Heart left ventricle (tissue), 16 donors: ENCODE data around the gene C1QL1. TPM values are rescaled to one million over a fixed set of nuclear protein-coding genes. Genes with fewer than 3 reads are reported as not detected.

Source experiments
- ATAC-seq, 4 donors: fragments of 200-7000 bp; cut with Tn5 transposase; one replicate each; pipeline ENCODE4 v1.9.1; 2020 to 2022; ENCODE audit warnings: moderate library complexity in 4 of 4, mild to moderate bottlenecking in 3 of 4, moderate number of reproducible peaks in 1 of 4
- DNase-seq, 5 donors: peaks; one replicate each; pipeline ENCODE4 v3.0.0-alpha.2; 2020
- H3K27ac ChIP-seq, 12 donors: fragments of 200-600 bp; sonication (generic) in 4 of 12; one replicate each; pipeline versions ENCODE4 v1.5.0 to v1.8.0; 2016 to 2022; ENCODE audit warnings: mild to moderate bottlenecking in 2 of 12
- H3K27me3 ChIP-seq, 9 donors: fragments of 200-600 bp; sonication (generic) in 2 of 9; one replicate each; pipeline versions ENCODE4 v1.5.1 to v1.8.0; 2016 to 2022; ENCODE audit warnings: mild to moderate bottlenecking in 3 of 9
- H3K36me3 ChIP-seq, 9 donors: fragments of 200-600 bp; sonication (generic) in 2 of 9; one replicate each; pipeline versions ENCODE4 v1.5.0 to v1.8.0; 2018 to 2022; ENCODE audit warnings: mild to moderate bottlenecking in 2 of 9
- H3K4me1 ChIP-seq, 12 donors: fragments of 200-600 bp; sonication (generic) in 4 of 12; one replicate each; pipeline versions ENCODE4 v1.5.0 to v1.8.0; 2016 to 2022; ENCODE audit warnings: mild to moderate bottlenecking in 3 of 12
- H3K4me3 ChIP-seq, 12 donors: fragments of 200-600 bp; sonication (generic) in 4 of 12; one replicate each; pipeline versions ENCODE4 v1.5.0 to v1.8.0; 2017 to 2022; ENCODE audit warnings: mild to moderate bottlenecking in 9 of 12, moderate library complexity in 4 of 12
- H3K9me3 ChIP-seq, 12 donors: fragments of 200-600 bp; sonication (generic) in 4 of 12; one replicate each; pipeline versions ENCODE4 v1.5.0 to v1.8.0; 2016 to 2022; ENCODE audit warnings: mild to moderate bottlenecking in 1 of 12
- CTCF ChIP-seq, 12 donors: fragments of 200-600 bp; sonication (generic) in 4 of 12; IDR thresholded peaks; one replicate each; pipeline versions ENCODE4 v1.5.0 to v1.8.0; 2018 to 2022; ENCODE audit warnings: antibody characterized with exemption in 12 of 12, mild to moderate bottlenecking in 5 of 12
- POLR2A ChIP-seq, 2 donors: fragments of 450-650 bp; IDR thresholded peaks; one replicate each; pipeline ENCODE4 v1.6.1; 2017; ENCODE audit warnings: antibody characterized with exemption in 2 of 2, mild to moderate bottlenecking in 2 of 2, moderate library complexity in 2 of 2
- WGBS, 4 donors: extraction: QIAGEN DNeasy Blood & Tissue Kit in 2 of 4; methylation state at CpG; one replicate each; pipeline versions ENCODE4 v1.1.5 to v1.1.7; 2013 to 2018; 5-methylcytosine and 5-hydroxymethylcytosine counted together
- intact Hi-C, 10 donors: fragments of 100-400 bp; cut with DNase I; formaldehyde crosslinking; loops; one replicate each; pipeline versions ENCODE4 v1.11.1 to v1.14.2; 2022
- microRNA-seq, 4 donors: library from miRNA; unstranded; fragments of <30 nt; microRNA quantifications; one replicate each; pipeline versions ENCODE4 to v1.2.0, GENCODE V29; 2017 to 2020
- polyA plus RNA-seq, 2 donors: library from polyadenylated mRNA; stranded (reverse); fragments of 200-250 nt; gene quantifications; one replicate each; pipeline ENCODE4 v1.2.3, GENCODE V29; 2013
- total RNA-seq, 9 donors: library from RNA; depleted of rRNA in 2 of 9; stranded (reverse); fragments of >200 nt in 2 of 9; fragmentation: NEBNext Ultra II Directional in 3 of 9; extraction: Animal tissue kit (Norgen Biotek cat#: 25700) in 3 of 9; gene quantifications; one replicate each; pipeline versions ENCODE4 v1.1.0 to v1.2.4, GENCODE V29; 2016 to 2023
- donor health status: ischemic (EF 13 %, LVEDD 7.1; RV severe dilation, severe dysfunction).
- donor health status: healthy with polysubstance abuse.
- donor health status: DM: no; HTN: yes; CAD: no.
- donor health status: DM: no; HTN: no; CAD: no.
- donor health status: ischemic (EF 25% LVEDD 6.9; RV normal size, moderate dysfunction).
- donor health status: ischemic (EF 25% LVEDD 5.7; RV mildly dilated, moderate dysfunction).
- donor health status: healthy.
- donor health status: DM: yes; HTN: yes; CAD: no.
- donor health status: ischemic (EF 35%, LVEDD 5.7; RV mildly dilated, moderate dysfunction).
- donor health status: nonischemic (EF 11% LVEDD 7.7; RV severe dilation, severe dysfunction).
- donor health status: DM: yes; HTN: yes; CAD: no.
- donor health status: PGD.
- donor health status: ischemic (EF 29% LVEDD 5.4; RV normal size, mild dysfunction).
- donor health status: nonischemic (EF 23%, LVEDD 6.1; RV moderate dilation, normal function).

Gene C1QL1
- total and polyA plus RNA-seq, 11 donors: 0.66 to 5.8 (median 1.4) TPM

GRCh38 chr17:44912763-44913544 lies 55.1 kb downstream of the C1QL1 start:
- Histone ChIP-seq H3K9me3 (no peaks in the 10 kb centered on the region), H3K27me3 (peaks cover 0 to 25% (median 0%) of the 10 kb centered on the region in 9 donors), H3K27ac (no peak overlapping the region), H3K4me1 (peaks cover 0 to 35% (median 16%) of the 10 kb centered on the region in 12 donors), H3K36me3 (no peaks in the 10 kb centered on the region), H3K4me3 (no peak overlapping the region)
- WGBS, 4 donors: 82 to 85% (median 83%) methylated on average over 14 of the region's 14 CpGs
- intact Hi-C loops: loop anchor here in 5 of 10 donors (10.0 kb wide), 2 partner anchors 182 to 282 kb away; no protein-coding TSS in a partner anchor
- no peak for ATAC-seq
- TF ChIP-seq CTCF (IDR thresholded peaks at IDR 0.05) (no peak), POLR2A (IDR thresholded peaks at IDR 0.05) (no peak)
- no peak for DNase-seq

GRCh38 chr17:44911133-44912001 lies 56.7 kb downstream of the C1QL1 start:
- DNase-seq: peak; percentile 63 to 80 (median 74)
- no peaks in the 10 kb centered on the region for H3K9me3 ChIP-seq
- 12 to 14% (median 13%) methylated on average over 36 to 56 of the region's 56 CpGs for WGBS, 4 donors
- no peaks in the 10 kb centered on the region for H3K36me3 ChIP-seq
- H3K4me3 ChIP-seq: peak overlapping the region in 10 of 12 donors; percentile 17 to 50 (median 42)
- peaks cover 0 to 23% (median 9%) of the 10 kb centered on the region in 12 donors for H3K4me1 ChIP-seq
- H3K27me3 ChIP-seq: peaks cover 0 to 25% (median 0%) of the 10 kb centered on the region in 9 donors
- H3K27ac ChIP-seq: peak overlapping the region in 8 of 12 donors; percentile 33 to 59 (median 53)
- TF ChIP-seq CTCF (IDR thresholded peaks at IDR 0.05): peak; percentile 21 to 69 (median 54)
- TF ChIP-seq POLR2A (IDR thresholded peaks at IDR 0.05): no peak
- peak; percentile 56 to 86 (median 78) for ATAC-seq
- intact Hi-C loops: loop anchor here in 5 of 10 donors (10.0 kb wide), 2 partner anchors 183 to 283 kb away; no protein-coding TSS in a partner anchor

GRCh38 chr17:44910231-44911106 lies 57.6 kb downstream of the C1QL1 start:
- ATAC-seq: no peak
- Histone ChIP-seq H3K27ac (peak overlapping the region in 2 of 12 donors; percentile 43 to 58), H3K9me3 (no peaks in the 10 kb centered on the region), H3K36me3 (no peaks in the 10 kb centered on the region), H3K4me3 (peak overlapping the region in 5 of 12 donors; percentile 33 to 48 (median 41)), H3K4me1 (peaks cover 0 to 20% (median 6%) of the 10 kb centered on the region in 12 donors), H3K27me3 (peaks cover 0 to 25% (median 0%) of the 10 kb centered on the region in 9 donors)
- 80 to 90% (median 85%) methylated on average over 11 to 13 of the region's 13 CpGs for WGBS, 4 donors
- TF ChIP-seq POLR2A (IDR thresholded peaks at IDR 0.05) (no peak), CTCF (IDR thresholded peaks at IDR 0.05) (no peak)
- DNase-seq: no peak
- intact Hi-C loops: loop anchor here in 5 of 10 donors (10.0 kb wide), 2 partner anchors 184 to 284 kb away; no protein-coding TSS in a partner anchor

Small RNA genes lying within 50 kb of the gene (microRNA-seq; reads per million reads assigned to microRNA genes)
- 0 to 0.21 (median 0.03) reads per million in 4 donors for gene MIR6783

Other genes starting within 250 kb of the C1QL1 start
- 10 to 100 TPM in 6 of 9 donors, 1 to 10 TPM in 3; 6.6 to 24.6 (median 12.6) TPM for gene ADAM11, start 209.3 kb downstream of the C1QL1 start, total RNA-seq
- gene ADAM11, start 209.3 kb downstream of the C1QL1 start, polyA plus RNA-seq: 1 to 10 TPM; 1.8 to 9.3 TPM
- 10 to 100 TPM; 16.8 to 60.8 (median 24.9) TPM for gene GJC1, start 138.0 kb downstream of the C1QL1 start, total RNA-seq
- 10 to 100 TPM; 14.2 to 29.9 TPM for gene GJC1, start 138.0 kb downstream of the C1QL1 start, polyA plus RNA-seq
- gene HIGD1B, start 120.4 kb downstream of the C1QL1 start, total RNA-seq: 10 to 100 TPM in 5 of 9 donors, 1 to 10 TPM in 4; 4.3 to 23.7 (median 12.9) TPM
- 10 to 100 TPM; 14.3 to 30.9 TPM for gene HIGD1B, start 120.4 kb downstream of the C1QL1 start, polyA plus RNA-seq
- gene EFTUD2, start 68.9 kb downstream of the C1QL1 start, total RNA-seq: 100 to 1,000 TPM in 1 of 9 donors, 10 to 100 TPM in 8; 37.1 to 106 (median 65.0) TPM
- 10 to 100 TPM; 21.3 to 71.7 TPM for gene EFTUD2, start 68.9 kb downstream of the C1QL1 start, polyA plus RNA-seq
- 10 to 100 TPM in 1 of 9 donors, 1 to 10 TPM in 7, under 1 TPM in 1; 0.94 to 12.4 (median 5.8) TPM for gene GFAP, start 52.8 kb downstream of the C1QL1 start, total RNA-seq
- 1 to 10 TPM; 3.7 to 6.9 TPM for gene GFAP, start 52.8 kb downstream of the C1QL1 start, polyA plus RNA-seq
- 1 to 10 TPM in 1 of 9 donors, under 1 TPM in 7, not detected in 1; 0.06 to 5.4 (median 0.44) TPM for gene KIF18B, start 20.5 kb downstream of the C1QL1 start, total RNA-seq
- under 1 TPM; 0.12 to 0.19 TPM for gene KIF18B, start 20.5 kb downstream of the C1QL1 start, polyA plus RNA-seq
- gene DCAKD, start 83.3 kb upstream of the C1QL1 start, total RNA-seq: 10 to 100 TPM; 24.7 to 60.9 (median 33.9) TPM
- gene DCAKD, start 83.3 kb upstream of the C1QL1 start, polyA plus RNA-seq: 10 to 100 TPM; 15.3 to 24.8 TPM
- gene NMT1, start 93.0 kb upstream of the C1QL1 start, total RNA-seq: 100 to 1,000 TPM in 2 of 9 donors, 10 to 100 TPM in 7; 61.0 to 114 (median 70.8) TPM
- gene NMT1, start 93.0 kb upstream of the C1QL1 start, polyA plus RNA-seq: 10 to 100 TPM; 36.8 to 52.7 TPM
- gene PLCD3, start 164.2 kb upstream of the C1QL1 start, total RNA-seq: 100 to 1,000 TPM; 102 to 207 (median 123) TPM
- 100 to 1,000 TPM in 1 of 2 donors, 10 to 100 TPM in 1; 92.8 to 105 TPM for gene PLCD3, start 164.2 kb upstream of the C1QL1 start, polyA plus RNA-seq
- gene ACBD4, start 167.4 kb upstream of the C1QL1 start, total RNA-seq: 1 to 10 TPM; 4.1 to 9.8 (median 6.3) TPM
- 1 to 10 TPM; 3.3 to 8.8 TPM for gene ACBD4, start 167.4 kb upstream of the C1QL1 start, polyA plus RNA-seq
- 10 to 100 TPM; 14.4 to 28.7 (median 22.5) TPM for gene HEXIM1, start 180.2 kb upstream of the C1QL1 start, total RNA-seq
- gene HEXIM1, start 180.2 kb upstream of the C1QL1 start, polyA plus RNA-seq: 10 to 100 TPM; 11.9 to 12.4 TPM
- gene HEXIM2, start 193.6 kb upstream of the C1QL1 start, total RNA-seq: 1 to 10 TPM; 3.9 to 7.5 (median 5.7) TPM
- gene HEXIM2, start 193.6 kb upstream of the C1QL1 start, polyA plus RNA-seq: 1 to 10 TPM; 3.4 to 6.4 TPM